Measurements from ENCODE around the gene SLC6A7.

DNA sequence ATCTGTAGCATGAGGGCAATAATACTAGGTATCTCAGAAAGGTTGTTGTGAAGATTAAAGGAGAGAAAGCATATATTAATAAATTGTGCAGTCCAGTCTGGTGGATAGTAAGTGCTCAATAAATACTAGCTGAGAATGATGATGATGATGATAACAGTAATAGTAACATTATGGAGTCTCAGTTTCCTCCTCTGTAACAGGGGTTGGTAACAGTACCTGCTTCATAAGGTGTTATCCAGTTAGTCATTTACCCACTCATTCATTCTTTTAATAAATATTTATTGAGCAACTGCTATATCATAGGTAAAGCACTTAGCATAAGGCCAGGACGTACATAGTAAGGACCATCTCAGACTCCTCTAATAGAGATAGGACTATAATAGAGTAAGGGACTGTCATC, 7.6 kb downstream of the SLC6A7 start:
- TF ChIP-seq, protein P1, sequence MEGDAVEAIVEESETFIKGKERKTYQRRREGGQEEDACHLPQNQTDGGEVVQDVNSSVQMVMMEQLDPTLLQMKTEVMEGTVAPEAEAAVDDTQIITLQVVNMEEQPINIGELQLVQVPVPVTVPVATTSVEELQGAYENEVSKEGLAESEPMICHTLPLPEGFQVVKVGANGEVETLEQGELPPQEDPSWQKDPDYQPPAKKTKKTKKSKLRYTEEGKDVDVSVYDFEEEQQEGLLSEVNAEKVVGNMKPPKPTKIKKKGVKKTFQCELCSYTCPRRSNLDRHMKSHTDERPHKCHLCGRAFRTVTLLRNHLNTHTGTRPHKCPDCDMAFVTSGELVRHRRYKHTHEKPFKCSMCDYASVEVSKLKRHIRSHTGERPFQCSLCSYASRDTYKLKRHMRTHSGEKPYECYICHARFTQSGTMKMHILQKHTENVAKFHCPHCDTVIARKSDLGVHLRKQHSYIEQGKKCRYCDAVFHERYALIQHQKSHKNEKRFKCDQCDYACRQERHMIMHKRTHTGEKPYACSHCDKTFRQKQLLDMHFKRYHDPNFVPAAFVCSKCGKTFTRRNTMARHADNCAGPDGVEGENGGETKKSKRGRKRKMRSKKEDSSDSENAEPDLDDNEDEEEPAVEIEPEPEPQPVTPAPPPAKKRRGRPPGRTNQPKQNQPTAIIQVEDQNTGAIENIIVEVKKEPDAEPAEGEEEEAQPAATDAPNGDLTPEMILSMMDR (IDR thresholded peaks at IDR 0.05), result no peak
- TF ChIP-seq EP300 (IDR thresholded peaks at IDR 0.05), result no peak

Data from tibial nerve (tissue), 4 donors.